Vagina (tissue), 2 donors: ENCODE measurements around the gene KIAA1671.

Experiments used
- POLR2AphosphoS5 ChIP-seq, 2 donors: sonication (generic); formaldehyde crosslinking; IDR thresholded peaks; one replicate each; pipeline ENCODE4 v1.9.0; 2017; ENCODE audit warnings: antibody characterized with exemption in 2 of 2, mild to moderate bottlenecking in 2 of 2, low read depth in 1 of 2; ENCODE audit not compliant: insufficient read depth in 1 of 2
- TF ChIP-seq, protein P1 (sequence below), 3 experiments: fragments of 450-650 bp in 2 of 3; fragments of 200-600 bp in 1 of 3; sonication (generic) in 1 of 3; IDR thresholded peaks; one replicate each; pipeline ENCODE4 v1.5.1; 2017 to 2019; ENCODE audit warnings: antibody characterized with exemption in 3 of 3, mild to moderate bottlenecking in 2 of 3, moderate library complexity in 2 of 3

DNA sequence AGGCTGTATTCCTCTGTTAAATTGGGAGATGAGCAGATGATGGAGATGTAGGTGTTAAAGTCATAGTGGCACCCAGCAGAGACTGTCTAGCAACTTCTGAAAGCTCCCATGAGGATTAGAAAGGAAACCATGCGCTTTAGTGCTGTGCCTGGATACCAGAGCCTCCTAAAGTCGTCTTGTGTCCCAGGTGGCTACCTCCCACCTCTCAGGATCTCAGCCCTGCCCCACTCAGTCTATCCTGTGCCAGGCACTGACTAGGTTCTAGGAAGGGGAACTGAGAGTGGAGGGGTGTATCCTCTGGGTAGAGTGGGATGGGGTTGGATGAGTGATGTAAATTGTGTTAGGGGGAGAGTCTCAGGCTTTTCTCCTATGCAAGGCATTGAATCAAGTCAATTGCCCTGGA, 60.2 kb downstream of the KIAA1671 start:
- TF ChIP-seq, protein P1, sequence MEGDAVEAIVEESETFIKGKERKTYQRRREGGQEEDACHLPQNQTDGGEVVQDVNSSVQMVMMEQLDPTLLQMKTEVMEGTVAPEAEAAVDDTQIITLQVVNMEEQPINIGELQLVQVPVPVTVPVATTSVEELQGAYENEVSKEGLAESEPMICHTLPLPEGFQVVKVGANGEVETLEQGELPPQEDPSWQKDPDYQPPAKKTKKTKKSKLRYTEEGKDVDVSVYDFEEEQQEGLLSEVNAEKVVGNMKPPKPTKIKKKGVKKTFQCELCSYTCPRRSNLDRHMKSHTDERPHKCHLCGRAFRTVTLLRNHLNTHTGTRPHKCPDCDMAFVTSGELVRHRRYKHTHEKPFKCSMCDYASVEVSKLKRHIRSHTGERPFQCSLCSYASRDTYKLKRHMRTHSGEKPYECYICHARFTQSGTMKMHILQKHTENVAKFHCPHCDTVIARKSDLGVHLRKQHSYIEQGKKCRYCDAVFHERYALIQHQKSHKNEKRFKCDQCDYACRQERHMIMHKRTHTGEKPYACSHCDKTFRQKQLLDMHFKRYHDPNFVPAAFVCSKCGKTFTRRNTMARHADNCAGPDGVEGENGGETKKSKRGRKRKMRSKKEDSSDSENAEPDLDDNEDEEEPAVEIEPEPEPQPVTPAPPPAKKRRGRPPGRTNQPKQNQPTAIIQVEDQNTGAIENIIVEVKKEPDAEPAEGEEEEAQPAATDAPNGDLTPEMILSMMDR (IDR thresholded peaks at IDR 0.05), result no peak
- TF ChIP-seq POLR2AphosphoS5 (IDR thresholded peaks at IDR 0.05; ENCODE audit: insufficient read depth in 1 of 2, low read depth in 1 of 2), result no peak
